Stimulated activated CD8-positive, alpha-beta memory T cell treated with anti-CD3 and anti-CD28 coated beads, Interleukin-15, amount 100 ng/mL, for 1 hour (primary cell): ENCODE results near the gene SYT1.
"Not testable (repeated sequence)": the region's sequence is repeated elsewhere in the genome, so short reads cannot be mapped to it uniquely, and the experiment has no call there.

Source experiments
- DNase-seq: peaks from one replicate; pipeline ENCODE4 v3.0.0-alpha.2; 2020; ENCODE audit warnings: low read depth

Gene SYT1

DNA sequence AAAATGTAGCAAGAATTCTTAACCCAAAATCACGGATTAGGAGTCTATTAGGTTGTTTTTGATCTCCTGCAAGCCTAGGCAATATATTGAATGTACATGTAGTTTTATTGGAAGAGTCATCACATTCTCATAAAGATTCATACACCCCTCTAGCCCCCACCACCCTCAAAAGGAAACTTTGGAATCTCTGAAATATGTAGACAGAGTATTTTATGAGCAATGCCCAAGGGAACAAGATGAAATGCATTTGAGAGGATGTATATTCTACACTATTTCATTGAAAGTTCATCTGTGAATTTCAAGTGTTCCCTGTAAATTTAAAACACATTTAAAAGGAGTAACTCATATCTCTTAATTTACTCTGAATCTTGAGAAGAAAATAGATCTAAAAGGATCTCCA lies 103.7 kb downstream of the SYT1 start:
- DNase-seq: no peak

DNA sequence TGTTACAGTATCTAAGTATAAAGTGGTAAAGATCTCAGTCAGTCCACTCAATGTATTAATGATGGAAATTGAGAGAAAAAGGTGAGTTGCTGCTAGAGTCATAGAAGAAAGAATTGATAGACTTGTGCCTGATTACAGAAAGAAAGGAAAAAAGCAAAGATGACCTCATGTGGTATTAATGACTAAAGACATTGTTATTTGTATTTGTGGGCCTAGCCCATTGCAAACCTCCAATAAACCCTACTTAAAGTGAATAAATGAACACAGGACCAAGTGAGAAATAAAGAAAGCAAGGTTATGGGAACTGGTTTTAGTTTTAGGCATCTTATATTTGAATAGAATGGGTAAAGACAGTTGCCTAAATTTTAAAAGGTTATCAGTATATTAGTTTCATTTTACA lies 105.5 kb downstream of the SYT1 start:
- DNase-seq: no peak

DNA sequence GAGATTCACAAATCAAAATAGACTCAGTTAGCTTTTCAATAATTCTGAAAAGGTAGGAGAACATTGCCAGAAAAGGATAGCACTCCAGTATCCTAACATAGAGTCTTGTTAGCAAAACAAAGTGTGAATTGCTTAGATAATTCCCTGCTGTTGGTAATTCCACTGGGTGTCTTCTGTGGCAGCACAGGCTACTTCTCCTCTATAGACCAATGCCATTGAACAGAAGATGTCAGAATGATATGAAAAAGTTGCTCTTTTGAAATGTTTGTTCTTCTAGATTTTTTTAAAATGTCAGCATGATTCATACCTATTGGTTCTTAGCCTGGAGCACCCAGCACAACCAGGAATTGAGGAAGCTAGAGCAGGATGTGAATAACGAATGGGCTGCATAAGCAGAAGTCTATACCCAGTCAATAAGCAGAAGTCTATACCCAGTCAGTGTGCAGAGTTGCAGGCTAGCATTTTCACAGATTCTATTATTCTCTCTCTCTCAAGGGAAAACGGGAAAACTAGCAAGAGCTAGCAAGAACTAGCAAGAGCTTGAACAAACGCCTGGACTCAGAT lies 112.8 kb downstream of the SYT1 start:
- no peak for DNase-seq

DNA sequence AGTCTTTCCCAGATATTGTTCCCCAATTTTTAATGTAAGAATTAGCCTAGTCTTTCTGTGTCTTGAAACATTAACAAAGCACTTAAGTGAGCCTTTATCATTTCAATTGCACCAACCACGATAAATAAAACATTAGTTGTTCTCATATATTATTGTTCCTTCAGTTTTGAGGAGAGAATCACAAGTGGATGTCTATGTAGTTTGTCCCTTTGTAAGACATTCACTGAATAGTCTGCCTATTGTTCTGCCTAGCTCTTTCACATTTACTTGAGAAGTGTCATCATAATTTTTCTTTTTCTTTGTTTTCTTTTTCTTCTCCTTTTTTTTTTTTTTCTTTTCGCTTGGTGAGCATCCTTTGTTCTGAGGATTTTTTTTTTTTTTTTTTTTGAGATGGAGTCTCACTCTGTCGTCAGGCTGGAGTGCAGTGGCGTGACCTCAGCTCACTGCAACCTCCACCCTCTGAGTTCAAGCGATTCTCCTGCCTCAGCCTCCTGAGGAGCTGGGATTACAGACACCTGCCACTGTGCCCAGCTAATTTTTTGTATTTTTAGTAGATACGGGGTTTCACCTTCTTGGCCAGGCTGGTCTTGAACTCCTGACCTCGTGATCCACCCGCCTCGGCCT lies 129.7 kb downstream of the SYT1 start:
- no peak for DNase-seq

DNA sequence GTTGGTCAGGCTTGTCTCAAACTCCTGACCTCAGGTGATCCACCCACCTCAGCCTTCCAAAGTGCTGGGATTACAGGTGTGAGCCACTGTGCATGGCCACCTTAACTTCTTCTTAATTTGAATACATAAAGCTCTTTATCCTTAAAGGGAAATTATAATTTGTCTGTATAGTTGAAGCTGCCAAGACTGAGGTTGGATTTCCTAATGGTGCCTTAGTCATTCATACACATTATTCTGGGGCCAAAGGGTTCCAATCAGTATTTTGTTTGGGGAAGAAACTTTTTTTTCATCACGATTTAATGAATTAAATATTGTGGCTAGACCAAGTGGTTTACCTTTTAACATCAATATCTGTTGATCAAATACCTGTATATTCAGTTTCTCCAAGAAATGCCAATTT lies 135.9 kb downstream of the SYT1 start:
- no peak for DNase-seq

DNA sequence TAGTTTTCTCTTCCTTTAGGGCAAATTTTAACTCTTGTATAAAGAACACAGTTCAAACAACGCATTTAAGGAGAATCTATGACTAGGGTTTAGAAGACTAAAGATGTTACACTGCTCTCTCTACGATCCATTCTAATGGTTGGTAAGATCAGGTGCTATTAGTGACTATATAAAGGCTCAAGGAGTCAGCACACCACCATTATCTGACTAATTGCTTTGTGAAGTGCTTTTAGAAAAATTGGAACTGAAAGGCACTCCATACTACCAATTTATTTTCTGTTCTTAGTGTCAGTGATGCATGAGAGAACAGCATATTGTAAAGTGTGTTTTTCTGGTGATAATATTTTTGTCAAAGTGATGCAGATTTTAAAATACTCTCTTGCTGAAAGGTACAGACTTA lies 136.8 kb downstream of the SYT1 start:
- no peak for DNase-seq

DNA sequence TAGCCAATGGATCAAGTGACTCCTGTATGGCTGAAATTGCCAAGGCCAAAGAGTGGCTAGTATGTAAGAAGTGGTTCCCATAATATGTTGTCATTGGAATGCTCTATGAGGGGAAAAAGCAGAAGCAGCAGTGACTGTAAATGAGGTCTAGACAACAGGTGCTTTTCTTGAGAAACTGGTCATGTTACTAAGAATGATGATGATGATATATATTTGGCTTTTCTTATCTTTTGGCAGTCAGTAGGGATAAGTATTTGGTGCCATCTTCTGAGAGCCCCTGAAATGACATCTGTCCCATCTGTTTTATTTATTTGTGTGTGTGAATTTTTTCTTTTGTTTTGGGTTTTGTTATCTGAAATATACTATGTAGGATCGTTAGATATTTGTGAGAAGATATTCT lies 141.7 kb downstream of the SYT1 start:
- DNase-seq: no peak

DNA sequence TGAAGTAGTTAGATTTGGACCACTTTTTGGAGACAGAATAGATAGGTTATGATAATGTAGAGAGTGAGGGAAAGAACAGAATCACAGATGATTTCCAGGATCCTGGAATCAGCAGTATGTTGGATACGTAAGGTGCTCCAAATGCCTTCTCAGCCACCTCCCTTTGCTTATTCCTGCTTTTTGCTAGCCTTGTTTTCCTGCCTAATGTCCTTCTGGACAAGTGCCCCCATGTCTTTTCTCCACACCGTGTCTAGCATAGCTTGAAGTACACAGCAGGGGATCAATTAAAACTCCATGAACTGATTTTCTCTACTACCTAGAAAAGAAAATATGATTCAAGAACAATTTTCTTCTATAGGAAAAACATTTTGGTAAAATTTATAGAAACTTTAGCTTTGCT lies 144.0 kb downstream of the SYT1 start:
- no peak for DNase-seq

DNA sequence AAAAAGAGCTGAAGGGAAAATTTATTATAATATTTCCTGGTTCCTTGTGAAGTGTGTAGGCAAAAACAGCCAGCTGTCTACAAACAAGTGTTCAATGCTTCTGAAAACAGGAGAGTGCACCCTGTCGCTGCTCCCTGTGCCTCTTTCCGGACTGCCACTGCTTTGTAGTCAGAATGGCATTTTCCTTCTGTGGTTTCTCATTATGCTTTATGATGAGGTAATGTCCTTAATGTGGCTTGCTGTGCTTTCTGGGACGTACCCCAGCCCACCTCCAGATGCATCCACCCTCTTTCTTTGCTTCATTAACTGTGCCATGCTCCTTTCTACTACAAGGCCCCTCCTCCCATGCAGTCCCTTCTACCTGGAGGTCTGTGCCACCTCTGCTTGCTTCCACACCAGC lies 148.1 kb downstream of the SYT1 start:
- no peak for DNase-seq

DNA sequence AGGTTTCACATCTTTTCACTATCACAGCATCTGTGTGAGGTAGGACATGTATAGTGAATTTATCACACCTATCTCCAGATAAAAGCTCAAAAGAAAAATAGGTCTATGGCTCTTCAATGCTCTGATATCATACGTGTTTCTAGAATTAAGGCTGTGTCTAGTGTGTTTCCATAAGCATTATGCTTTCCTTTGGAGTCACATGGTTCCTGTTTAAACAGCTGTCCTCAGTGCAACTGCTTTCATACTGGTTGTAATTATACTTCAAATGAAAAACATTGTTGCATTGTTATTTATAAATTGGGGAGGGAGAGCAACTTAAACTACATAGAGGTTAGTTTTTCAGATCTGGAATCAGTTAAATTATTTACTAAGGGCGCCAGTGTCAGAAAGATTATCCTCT lies 151.6 kb downstream of the SYT1 start:
- no peak for DNase-seq

DNA sequence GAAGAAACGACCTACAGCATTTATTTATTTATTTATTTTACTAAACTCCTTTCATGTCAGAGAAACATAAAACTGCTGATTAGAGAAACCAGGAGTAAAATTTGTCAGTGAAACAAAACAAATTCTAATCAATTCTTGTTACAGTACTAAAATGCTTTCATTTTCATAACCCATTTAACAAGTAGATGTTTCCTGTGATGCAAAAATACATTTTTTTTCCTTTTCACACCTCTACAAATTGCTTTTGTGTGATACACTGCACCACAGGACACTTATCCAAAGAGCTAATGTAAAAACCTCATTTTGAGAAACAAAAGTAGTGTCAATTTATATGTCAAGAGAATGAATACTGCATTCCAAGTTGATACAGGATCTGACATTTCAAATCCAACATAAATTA lies 155.1 kb downstream of the SYT1 start:
- DNase-seq: no peak

DNA sequence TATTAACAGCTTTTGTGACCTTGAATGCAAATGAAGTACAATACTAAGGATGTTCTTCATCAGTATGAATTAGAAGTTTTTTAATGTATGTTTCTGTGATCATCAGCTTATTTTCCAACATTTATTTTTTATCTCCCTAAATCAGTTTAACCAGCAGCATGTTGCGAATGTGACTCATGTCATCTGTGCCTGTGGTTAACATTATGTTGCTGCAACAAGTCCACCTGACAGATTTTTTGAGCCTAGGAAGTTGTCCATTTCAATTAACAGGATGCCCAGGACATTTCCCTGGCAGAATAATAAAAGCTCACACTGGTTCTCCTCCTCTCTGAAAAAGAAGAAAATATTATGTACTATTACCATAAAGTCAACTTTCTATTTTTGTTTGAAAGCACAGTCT lies 155.5 kb downstream of the SYT1 start:
- DNase-seq: no peak

DNA sequence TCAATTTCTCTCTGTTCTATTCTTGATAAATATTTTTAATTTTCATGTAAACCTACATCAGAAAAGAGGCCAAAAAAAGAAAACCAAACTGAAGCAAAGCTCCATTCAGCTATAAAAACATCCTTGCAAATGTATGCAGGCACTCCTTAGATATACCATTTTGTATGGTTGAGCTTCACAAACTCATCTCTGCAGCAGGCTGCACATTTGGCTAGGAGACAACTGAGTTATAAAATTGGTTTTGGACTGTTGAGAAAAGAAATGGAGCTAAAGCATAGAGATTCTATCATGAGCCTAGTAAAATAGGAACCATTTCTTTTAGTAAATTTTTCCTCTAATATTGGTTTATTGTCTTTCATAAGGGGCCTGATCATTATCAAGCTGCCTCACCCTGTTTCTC lies 156.4 kb downstream of the SYT1 start:
- DNase-seq: no peak

DNA sequence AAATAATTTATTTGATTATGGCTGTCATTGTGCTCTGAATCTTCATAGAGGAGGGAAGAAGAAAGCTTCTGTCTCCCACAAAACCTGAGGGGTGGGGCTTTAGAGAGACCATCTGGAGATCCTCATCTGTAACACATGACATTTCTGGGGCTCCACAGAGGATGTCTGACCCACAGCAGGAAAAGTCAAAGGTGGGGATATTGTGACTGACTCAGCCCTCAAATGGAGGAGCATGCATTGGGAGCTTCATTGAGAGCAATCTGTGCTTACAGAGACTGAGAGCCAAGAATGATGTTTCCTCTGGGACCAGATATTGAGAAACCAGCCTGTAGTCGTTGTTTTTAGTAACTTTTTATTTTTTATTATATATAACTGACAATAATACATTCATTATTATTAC lies 158.7 kb downstream of the SYT1 start:
- no peak for DNase-seq

DNA sequence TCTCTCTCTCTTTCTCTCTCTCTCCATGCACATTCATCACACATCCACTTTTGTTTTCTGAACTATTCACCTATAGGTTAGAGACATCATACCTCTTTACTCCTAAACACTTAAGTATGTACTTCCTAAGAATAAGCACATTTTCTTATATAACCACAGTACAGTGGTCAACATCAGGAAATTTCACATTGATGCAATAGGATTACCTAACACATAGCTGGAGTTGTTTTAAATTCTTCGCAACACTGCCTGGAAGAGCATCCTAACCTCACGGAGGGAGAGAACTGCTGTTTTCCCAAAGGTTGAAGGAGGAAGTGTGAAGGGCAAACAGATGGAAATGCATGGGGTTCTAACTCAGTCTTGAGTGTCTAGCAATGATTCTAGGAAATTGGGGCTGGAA lies 159.2 kb downstream of the SYT1 start:
- DNase-seq: no peak

DNA sequence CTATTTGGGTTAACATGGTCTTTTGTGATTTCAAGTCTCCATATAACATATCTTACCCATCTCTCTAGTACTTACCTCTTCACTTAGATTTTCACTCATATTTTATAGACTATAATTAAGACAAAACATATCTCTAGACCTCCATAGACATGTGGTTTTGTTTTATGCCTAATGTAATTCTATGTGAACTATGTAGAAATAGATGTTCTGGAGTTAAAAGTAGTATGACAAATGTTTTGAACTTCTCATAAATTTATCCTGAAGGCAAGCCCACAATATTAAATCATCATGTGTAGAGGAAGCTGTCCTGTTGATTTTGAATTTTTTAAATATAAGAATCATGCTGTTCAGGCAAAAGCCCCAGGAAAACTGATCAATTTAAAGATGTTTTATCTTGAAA lies 169.2 kb downstream of the SYT1 start:
- no peak for DNase-seq

DNA sequence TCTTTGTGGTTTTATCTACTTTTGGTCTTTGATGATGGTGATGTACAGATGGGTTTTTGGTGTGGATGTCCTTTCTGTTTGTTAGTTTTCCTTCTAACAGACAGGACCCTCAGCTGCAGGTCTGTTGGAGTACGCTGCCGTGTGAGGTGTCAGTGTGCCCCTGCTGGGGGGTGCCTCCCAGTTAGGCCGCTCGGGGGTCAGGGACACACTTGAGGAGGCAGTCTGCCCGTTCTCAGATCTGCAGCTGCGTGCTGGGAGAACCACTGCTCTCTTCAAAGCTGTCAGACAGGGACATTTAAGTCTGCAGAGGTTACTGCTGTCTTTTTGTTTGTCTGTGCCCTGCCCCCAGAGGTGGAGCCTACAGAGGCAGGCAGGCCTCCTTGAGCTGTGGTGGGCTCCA lies 180.2 kb downstream of the SYT1 start:
- not testable (repeated sequence) for DNase-seq

DNA sequence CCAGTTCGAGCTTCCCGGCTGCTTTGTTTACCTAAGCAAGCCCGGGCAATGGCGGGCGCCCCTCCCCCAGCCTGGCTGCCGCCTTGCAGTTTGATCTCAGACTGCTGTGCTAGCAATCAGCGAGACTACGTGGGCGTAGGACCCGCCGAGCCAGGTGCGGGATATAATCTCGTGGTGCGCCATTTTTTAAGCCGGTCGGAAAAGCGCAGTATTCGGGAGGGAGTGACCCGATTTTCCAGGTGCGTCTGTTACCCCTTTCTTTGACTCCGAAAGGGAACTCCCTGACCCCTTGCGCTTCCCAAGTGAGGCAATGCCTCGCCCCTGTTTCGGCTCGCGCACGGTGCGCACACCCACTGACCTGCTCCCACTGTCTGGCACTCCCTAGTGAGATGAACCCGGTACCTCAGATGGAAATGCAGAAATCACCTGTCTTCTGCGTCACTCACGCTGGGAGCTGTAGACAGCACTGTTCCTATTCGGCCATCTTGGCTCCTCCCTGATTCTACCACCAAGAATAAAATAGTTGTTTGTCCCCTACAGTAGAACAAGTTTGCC lies 180.7 kb downstream of the SYT1 start:
- not testable (repeated sequence) for DNase-seq

DNA sequence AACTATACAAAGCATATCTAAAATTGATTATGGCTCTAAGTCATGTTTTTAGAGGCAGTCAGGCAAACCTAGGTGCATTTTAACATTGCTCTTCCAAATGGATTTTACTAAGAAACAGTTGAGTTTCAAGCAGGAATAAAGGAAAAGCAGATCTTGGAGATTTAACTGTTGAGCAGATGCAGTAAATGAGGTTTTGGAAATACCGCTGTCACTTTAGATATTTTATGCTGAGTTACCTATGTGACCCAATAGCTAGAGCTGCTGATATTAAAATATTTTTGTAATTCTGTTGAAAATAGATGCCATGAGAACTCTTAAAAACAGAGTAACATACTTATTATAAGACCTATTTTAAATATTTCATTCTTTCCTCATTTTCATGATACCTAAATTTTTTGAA lies 181.4 kb downstream of the SYT1 start:
- no peak for DNase-seq

DNA sequence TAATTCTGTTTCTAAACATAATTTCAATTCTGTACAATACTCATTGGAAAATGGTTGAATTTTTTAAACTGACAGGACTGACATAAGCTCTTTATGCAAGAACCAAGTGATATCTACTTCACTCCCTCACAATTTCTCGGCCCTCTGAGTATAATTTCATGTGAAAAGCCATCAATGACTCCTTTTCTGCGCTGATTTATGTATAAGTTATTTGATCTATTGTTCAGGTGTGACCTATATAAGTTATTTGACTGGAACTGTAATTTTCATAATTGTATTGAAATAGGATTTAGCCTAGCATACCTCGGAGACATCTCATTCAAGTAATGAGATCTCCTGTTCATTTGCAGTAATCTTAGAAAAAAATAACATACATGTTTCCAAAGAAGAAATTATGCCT lies 184.4 kb downstream of the SYT1 start:
- no peak for DNase-seq

DNA sequence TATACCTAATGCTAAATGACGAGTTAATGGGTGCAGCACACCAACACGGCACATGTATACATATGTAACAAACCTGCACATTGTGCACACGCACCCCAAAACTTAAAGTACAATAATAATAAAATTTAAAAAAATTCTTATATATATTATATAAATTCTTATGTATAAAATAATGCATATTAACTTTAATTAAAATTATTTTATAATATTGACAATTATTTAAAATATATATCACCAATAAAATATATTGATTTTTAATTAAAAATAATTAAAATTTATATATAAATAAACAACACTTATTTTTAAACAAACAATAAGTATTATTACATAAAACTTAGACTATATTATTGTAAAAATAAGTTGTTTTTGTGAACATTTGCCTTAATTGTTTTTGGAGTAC lies 188.8 kb downstream of the SYT1 start:
- DNase-seq: no peak

DNA sequence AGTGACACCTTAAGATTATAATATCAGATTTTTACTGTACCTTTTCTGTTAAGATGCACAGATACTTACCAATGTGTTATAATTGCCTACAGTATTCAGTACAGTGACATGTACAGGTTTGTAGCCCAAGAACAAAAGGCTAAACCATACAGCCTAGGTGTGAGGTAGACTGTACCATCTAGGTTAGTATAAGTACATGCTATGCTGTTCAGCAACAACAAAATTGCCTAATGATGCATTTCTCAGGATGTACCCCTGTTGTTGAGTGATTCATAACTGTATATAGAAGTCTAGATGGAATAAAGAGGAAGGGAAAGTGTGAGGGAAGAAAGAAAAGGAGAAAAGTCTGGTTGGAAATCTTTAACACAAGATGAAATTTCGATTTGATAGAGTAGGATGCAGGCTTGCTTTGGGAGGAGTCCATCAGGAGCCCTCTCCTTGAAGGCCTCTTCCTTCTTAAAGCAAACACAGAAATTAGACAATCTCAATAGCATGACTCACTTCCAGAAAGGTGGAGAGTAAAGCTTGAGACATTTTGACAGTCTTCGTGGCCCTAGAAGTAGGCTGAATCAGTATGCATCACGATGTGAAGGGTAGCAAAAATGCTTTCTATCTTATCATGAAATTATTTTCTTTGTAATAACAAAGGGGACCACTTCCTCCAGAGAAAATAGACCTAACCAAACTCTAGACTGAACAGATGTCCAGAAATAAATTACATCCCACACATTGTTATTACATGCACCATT lies 191.5 kb downstream of the SYT1 start:
- no peak for DNase-seq

DNA sequence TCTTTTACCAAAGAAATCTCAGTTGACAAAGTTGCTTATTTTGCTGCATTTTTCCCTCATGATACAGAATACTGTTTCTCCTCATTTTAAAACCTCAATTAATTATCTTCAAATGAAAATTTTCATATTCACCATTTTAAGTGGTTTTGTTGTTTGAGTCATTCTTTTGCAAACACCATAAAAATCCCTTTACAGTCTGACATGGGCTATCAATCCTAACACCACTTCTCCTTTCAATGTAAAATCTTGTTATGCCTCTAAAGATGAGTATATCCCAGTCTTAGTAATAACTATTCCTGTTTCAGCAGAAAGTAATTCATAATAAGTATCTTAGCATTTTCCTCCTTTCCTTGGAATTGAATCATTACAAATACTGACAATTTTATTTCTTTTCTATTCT lies 192.2 kb downstream of the SYT1 start:
- DNase-seq: no peak

DNA sequence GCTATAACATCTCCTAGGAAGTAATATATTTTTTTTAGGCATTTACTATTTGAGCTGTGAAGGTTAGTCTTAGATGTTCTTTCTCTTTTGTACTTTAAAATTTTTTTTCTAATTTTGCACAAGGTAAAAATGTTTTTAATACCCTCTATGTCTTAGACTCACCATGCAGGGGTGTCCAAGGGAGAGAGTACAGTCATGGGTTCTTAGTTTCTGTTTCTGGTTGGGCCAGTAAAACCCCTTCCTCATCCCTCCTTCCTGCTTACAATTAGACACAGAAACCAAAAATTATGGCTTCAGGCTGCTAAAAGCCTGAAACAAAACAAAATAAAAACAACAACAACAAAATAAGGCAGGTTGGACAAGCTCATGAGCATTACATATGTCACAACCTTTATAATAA lies 193.0 kb downstream of the SYT1 start:
- no peak for DNase-seq
